Liver (tissue), 3 donors: Measurements from ENCODE around the gene MED31.

ENCODE experiments used
- ATF3 ChIP-seq: IDR thresholded peaks from 2 replicates; pipeline ENCODE4 v1.6.1; 2016; ENCODE audit warnings: antibody characterized with exemption
- CTCF ChIP-seq: fragments of 150-350 bp; IDR thresholded peaks from 2 replicates; pipeline ENCODE4 v1.5.1; 2017; ENCODE audit warnings: improper control_type of control experiment, low read depth, low read length; ENCODE audit not compliant: missing input control
- EGR1 ChIP-seq, 2 donors: IDR thresholded peaks; 2 replicates each; pipeline ENCODE4 v1.6.1; 2016 to 2018; ENCODE audit warnings: antibody characterized with exemption in 2 of 2, low read depth in 2 of 2
- GABPA ChIP-seq, 2 donors: IDR thresholded peaks in 1 of 2; conservative IDR thresholded peaks in 1 of 2; 2 replicates each; pipeline ENCODE4 v1.6.1; 2016; ENCODE audit warnings: antibody characterized with exemption in 2 of 2, mild to moderate bottlenecking in 1 of 2, moderate library complexity in 1 of 2
- HNF4A ChIP-seq, 2 donors: conservative IDR thresholded peaks; 2 replicates each; pipeline ENCODE4 v1.6.1; 2016; ENCODE audit warnings: antibody characterized with exemption in 2 of 2, mild to moderate bottlenecking in 2 of 2
- JUND ChIP-seq, 2 donors: IDR thresholded peaks; 2 replicates each; pipeline ENCODE4 v1.6.1; 2016; ENCODE audit warnings: antibody characterized with exemption in 2 of 2
- MAX ChIP-seq: IDR thresholded peaks from 2 replicates; pipeline ENCODE4 v1.6.1; 2016; ENCODE audit warnings: antibody characterized with exemption
- RAD21 ChIP-seq, 2 donors: IDR thresholded peaks; 2 replicates each; pipeline ENCODE4 v1.6.1; 2016; ENCODE audit warnings: antibody characterized with exemption in 2 of 2, mild to moderate bottlenecking in 2 of 2
- REST ChIP-seq: IDR thresholded peaks from 2 replicates; pipeline ENCODE4 v1.6.1; 2016; ENCODE audit warnings: antibody characterized with exemption, mild to moderate bottlenecking
- SP1 ChIP-seq: IDR thresholded peaks from 2 replicates; pipeline ENCODE4 v1.6.1; 2018; ENCODE audit warnings: antibody characterized with exemption, mild to moderate bottlenecking
- TAF1 ChIP-seq: conservative IDR thresholded peaks from 2 replicates; pipeline ENCODE4 v1.6.1; 2016; ENCODE audit warnings: antibody characterized with exemption, mild to moderate bottlenecking
- YY1 ChIP-seq: IDR thresholded peaks from 2 replicates; pipeline ENCODE4 v1.6.1; 2016; ENCODE audit warnings: antibody characterized with exemption, mild to moderate bottlenecking
- ZBTB33 ChIP-seq: IDR thresholded peaks from 2 replicates; pipeline ENCODE4 v1.6.1; 2016; ENCODE audit warnings: antibody characterized with exemption
- donor health status: healthy.
- donor health status: healthy.

GRCh38 chr17:6674586-6674985, 23.2 kb upstream of the MED31 start:
- TF ChIP-seq MAX: no peak
- no peak for TF ChIP-seq CTCF
- TF ChIP-seq TAF1: no peak
- no peak for TF ChIP-seq GABPA (IDR thresholded peaks at IDR 0.05 in 1 of 2, conservative IDR thresholded peaks at IDR 0.05 in 1 of 2)
- TF ChIP-seq EGR1 (IDR thresholded peaks at IDR 0.05; ENCODE audit: low read depth in 2 of 2): no peak
- no peak for TF ChIP-seq RAD21 (IDR thresholded peaks at IDR 0.05)
- TF ChIP-seq JUND (IDR thresholded peaks at IDR 0.05): no peak
- TF ChIP-seq REST: no peak
- no peak for TF ChIP-seq ZBTB33
- TF ChIP-seq HNF4A (conservative IDR thresholded peaks at IDR 0.05): no peak
- no peak for TF ChIP-seq SP1
- no peak for TF ChIP-seq YY1
- no peak for TF ChIP-seq ATF3
